HTR-8/SVneo (cell line): ENCODE measurements around the gene DAD1.
"Not testable (repeated sequence)": the region's sequence is repeated elsewhere in the genome, so short reads cannot be mapped to it uniquely, and the experiment has no call there.

Experiments used
- DNase-seq: peaks from one replicate; pipeline ENCODE4 v3.0.0; 2011; ENCODE audit warnings: low spot score, mixed read lengths; ENCODE audit not compliant: insufficient read length
- FAIRE-seq: peaks from 2 replicates; lab custom pipeline; 2011; peaks lifted over from hg19 to GRCh38; lab: Jason Lieb, UNC

DAD1 gene

DNA sequence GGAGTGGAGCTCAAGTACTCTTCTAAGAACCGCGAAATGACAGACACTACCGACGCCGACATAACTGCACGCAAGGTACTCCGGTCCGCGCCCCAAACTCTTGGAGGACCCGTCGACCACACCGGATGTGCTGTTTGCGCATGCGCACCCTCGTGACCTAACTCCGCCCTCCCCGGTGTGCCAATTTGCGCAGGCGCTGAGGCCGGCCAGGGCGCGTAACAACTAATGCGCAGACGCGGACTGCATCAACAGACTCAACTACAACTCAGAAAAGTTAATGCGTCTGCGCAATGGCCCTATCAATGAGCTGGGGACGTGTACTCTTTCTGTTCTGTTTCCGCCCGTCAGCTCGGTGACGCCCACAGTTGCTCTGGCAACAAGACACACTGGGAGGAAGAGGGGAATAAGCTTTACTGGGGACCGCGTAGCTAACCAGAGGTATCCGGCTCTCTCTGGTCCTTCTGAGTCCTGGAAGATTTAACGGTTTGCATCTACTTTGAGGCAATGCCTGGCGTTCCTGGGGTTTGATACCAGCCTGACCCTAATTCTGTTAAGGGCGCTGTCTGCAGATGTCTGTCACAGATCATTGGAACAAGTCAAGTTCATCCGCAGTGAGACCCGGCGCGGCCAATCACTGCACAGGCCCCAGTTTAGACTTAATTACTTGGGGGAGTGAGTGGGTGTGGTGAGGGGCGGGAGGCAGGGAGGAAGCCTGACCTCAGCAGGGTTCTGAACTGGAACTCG lies at the start of gene DAD1:
Gene DAD1 (minus strand): TSS at position 129 of the 744 bp plus-strand sequence. CDS start 67 bp downstream, at position 62.
- peak; percentile 76 for FAIRE-seq
- DNase-seq: peak; percentile 98

DNA sequence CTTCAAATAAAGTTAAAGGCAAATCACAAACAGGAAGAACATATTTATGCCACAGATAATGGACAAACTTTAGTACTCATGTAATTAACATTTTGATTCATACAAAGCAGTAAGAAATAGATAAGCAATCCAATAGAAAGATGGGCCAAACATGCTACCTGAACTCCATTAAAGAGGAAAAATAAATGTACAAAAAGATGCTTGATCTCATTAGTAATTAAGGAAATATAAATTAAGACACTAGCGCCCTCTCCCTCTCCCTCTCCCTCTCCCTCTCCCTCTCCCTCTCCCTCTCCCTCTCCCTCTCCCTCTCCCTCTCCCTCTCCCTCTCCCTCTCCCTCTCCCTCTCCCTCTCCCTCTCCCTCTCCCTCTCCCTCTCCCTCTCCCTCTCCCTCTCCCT lies 47.0 kb upstream of the DAD1 start:
- not testable (repeated sequence) for DNase-seq, FAIRE-seq

GRCh38 chr14:22634233-22634900 lies 45.3 kb upstream of the DAD1 start:
- DNase-seq: no peak
- FAIRE-seq: no peak

DNA sequence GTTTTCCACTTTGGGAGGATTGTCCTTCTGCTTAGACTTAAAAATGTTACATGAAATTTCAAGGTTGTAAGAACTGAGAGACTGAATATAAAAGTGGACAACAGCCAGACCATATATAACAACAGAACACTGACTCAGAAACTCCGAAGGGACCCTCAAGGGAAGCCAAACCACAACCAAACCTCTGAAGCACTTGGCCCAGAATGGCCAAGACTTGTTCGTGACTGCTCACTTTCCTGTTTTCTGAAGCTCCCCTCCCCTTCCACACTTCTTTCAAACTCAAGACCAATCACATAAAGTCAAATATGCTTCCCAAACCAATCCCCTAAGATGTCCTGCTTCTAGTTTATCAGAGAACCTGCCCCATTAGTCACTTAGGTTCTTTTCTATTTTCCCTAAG lies 41.5 kb upstream of the DAD1 start:
- FAIRE-seq (no peak), DNase-seq (no peak)

- no peak for FAIRE-seq
- DNase-seq: no peak
Observed at GRCh38 chr14:22630066-22630465, 41.0 kb upstream of the DAD1 start.

GRCh38 chr14:22629361-22629760 lies 40.3 kb upstream of the DAD1 start:
- FAIRE-seq (no peak), DNase-seq (no peak)

- FAIRE-seq (no peak), DNase-seq (no peak)
Observed at GRCh38 chr14:22627506-22628263, 38.7 kb upstream of the DAD1 start.

DNA sequence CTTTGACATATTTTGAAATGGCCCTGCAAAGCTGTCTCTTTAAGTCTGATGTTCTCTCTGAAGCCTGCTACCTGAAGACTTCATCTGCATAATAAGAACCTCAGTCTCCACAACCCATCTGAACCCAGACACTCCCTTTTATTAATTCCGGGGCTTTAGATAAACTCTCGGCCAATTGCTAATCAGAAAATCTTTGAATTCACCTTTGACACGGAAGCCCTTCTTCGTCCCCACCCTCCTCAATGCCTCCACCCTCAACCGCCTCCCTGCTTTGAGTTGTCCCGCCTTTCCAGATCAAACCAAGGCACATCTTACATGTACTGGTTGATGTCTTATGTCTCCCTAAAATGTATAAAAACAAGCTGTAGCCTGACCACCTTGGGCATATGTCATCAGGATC lies 37.6 kb upstream of the DAD1 start:
- FAIRE-seq (no peak), DNase-seq (no peak)

- DNase-seq: no peak
- no peak for FAIRE-seq
Observed at GRCh38 chr14:22623047-22623446, 34.0 kb upstream of the DAD1 start.

- FAIRE-seq: no peak
- DNase-seq: no peak
Observed at GRCh38 chr14:22622255-22622654, 33.2 kb upstream of the DAD1 start.

DNA sequence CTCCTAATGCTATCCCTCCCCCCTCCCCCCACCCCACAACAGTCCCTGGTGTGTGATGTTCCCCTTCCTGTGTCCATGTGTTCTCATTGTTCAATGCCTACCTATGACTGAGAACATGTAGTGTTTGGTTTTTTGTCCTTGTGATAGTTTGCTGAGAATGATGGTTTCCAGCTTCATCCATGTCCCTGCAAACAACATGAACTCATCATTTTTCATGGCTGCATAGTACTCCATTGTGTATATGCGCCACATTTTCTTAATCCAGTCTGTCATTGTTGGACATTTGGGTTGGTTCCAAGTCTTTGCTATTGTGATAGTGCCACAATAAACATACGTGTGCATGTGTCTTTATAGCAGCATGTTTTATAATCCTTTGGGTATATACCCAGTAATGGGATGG lies 26.7 kb upstream of the DAD1 start:
- not testable (repeated sequence) for DNase-seq, FAIRE-seq

- FAIRE-seq: peak; percentile 70
- peak; percentile 80 for DNase-seq
Observed at GRCh38 chr14:22614240-22614799, 25.3 kb upstream of the DAD1 start.

DNA sequence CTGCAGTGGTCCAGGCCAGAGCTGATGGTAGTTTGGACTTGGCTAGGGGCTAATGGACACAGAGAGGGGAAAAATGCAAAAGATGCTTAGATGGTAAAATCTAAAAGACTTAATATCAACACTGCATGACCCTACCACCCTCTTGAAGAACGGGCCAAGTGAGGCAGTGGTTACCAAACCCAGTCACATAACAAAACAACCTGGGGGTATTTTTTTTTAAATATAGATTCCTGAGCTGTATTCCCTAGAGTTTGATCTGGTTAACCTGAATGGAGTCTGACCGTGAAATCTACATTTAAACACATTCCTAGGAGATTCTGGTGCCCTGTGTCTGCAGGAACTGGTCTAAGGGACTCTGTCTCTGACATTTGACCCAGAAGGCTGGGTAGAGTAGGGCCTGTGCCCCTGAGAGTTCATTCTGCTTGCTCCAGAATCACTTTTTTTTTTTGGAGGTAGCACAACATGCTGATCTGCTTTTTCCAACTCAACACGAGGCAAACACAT lies 24.8 kb upstream of the DAD1 start:
- FAIRE-seq: no peak
- no peak for DNase-seq

- no peak for FAIRE-seq
Observed at GRCh38 chr14:22613106-22613695, 24.2 kb upstream of the DAD1 start.

DNA sequence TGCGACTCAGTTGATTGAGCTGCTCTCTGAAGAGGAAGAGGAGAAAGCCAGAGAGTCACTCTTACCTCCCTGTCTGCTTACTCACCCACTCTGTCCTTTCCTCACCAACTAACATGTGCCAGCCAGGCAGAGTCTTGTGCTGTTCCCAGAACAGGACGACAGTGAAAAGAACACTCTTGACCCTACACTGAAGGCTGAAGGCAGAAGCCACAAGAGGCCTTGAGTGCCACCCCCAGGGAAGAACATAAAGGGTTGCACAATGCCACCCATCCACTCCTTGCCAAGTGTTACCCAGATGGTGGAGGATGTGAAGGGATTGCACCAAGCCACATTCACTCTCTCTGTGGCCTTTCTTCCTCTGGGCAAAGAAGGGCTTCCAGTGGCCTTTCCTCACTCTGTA lies 21.9 kb upstream of the DAD1 start:
- FAIRE-seq: no peak
- no peak for DNase-seq

More at GRCh38 chr14:22613106-22613695, 24.2 kb upstream of the DAD1 start:
- DNase-seq: no peak

GRCh38 chr14:22607291-22607690 lies 18.3 kb upstream of the DAD1 start:
- no peak for DNase-seq
- no peak for FAIRE-seq

DNA sequence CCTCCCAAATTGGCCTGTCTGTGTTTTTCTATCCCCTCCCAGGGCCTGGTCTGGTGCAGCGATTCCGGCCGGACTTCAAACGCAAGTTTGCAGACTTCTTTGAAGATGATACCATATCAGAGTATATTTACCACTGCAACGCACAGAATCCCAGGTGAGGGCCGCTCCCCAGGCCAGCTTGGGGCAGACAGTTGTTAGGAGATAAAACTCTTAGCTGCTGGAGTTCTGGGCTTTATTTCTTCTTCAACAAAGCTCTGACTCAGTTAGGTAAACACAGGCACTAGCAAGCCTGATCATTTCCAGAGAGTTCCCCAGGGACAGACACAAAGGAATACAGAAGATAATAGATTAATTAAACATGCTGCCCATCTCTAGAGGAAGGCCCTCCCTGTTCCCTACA lies 17.4 kb upstream of the DAD1 start:
- no peak for FAIRE-seq
- DNase-seq: no peak

DNA sequence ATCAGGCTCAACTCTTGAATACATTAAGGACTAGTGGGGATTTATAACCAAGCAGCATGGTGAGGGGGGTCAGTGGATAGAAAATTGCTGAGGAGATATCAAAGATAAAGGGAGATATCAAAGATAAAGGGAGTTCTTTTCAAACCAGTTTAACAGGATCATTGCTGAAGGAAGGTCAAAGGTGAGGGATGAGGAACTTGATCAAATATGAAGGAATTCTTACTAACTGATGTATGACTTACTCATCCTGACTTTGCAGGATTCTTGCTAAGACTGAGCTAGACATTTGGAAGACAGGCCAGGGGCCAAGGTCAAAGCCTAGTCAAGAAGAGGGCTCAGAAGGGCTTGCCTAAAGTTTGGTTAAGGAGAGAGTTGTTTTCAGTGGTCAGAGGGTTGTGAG lies 13.8 kb upstream of the DAD1 start:
- no peak for DNase-seq
- FAIRE-seq: no peak

- FAIRE-seq: no peak
- DNase-seq: no peak
Observed at GRCh38 chr14:22601996-22602395, 13.0 kb upstream of the DAD1 start.

- DNase-seq: no peak
- no peak for FAIRE-seq
Observed at GRCh38 chr14:22601456-22601855, 12.4 kb upstream of the DAD1 start.
